ENCODE data around the gene DGKI.

- TF ChIP-seq CTCF (IDR thresholded peaks at IDR 0.05) (no peak), POLR2A (IDR thresholded peaks at IDR 0.05) (no peak)
These were observed 483.1 kb downstream of the DGKI start for GRCh38 chr7:137363683-137364082.
